Ishikawa (cell line): ENCODE measurements around the gene FBLN1.

Experiments used
- CEBPB ChIP-seq: IDR thresholded peaks from 2 replicates; pipeline ENCODE4 v1.6.1; 2012
- CREB1 ChIP-seq: IDR thresholded peaks from 2 replicates; pipeline ENCODE4 v1.6.1; 2012; ENCODE audit warnings: low read depth
- EGR1 ChIP-seq: IDR thresholded peaks from 2 replicates; pipeline ENCODE4 v1.6.1; 2012
- EP300 ChIP-seq: IDR thresholded peaks from 2 replicates; pipeline ENCODE4 v1.6.1; 2012; ENCODE audit warnings: borderline replicate concordance
- FOXM1 ChIP-seq: IDR thresholded peaks from 2 replicates; pipeline ENCODE4 v1.6.1; 2012; ENCODE audit warnings: low read depth, borderline replicate concordance
- NFIC ChIP-seq: IDR thresholded peaks from 2 replicates; pipeline ENCODE4 v1.6.1; 2012
- RAD21 ChIP-seq: IDR thresholded peaks from 2 replicates; pipeline ENCODE4 v1.6.1; 2012; ENCODE audit warnings: low read depth
- TAF1 ChIP-seq: IDR thresholded peaks from 2 replicates; pipeline ENCODE4 v1.6.1; 2012; ENCODE audit warnings: low read depth, mild to moderate bottlenecking
- TEAD4 ChIP-seq: IDR thresholded peaks from 2 replicates; pipeline ENCODE4 v1.6.1; 2012
- YY1 ChIP-seq: IDR thresholded peaks from 2 replicates; pipeline ENCODE4 v1.6.1; 2012; ENCODE audit warnings: low read depth
- ZBTB7A ChIP-seq: IDR thresholded peaks from 2 replicates; pipeline ENCODE4 v1.6.1; 2012; ENCODE audit warnings: low read depth
- TF ChIP-seq, protein P1 (sequence below): IDR thresholded peaks from 2 replicates; pipeline ENCODE4 v1.6.1; 2012
- TF ChIP-seq, protein P2 (sequence below): IDR thresholded peaks from 2 replicates; pipeline ENCODE4 v1.6.1; 2012; ENCODE audit warnings: low read depth, mild to moderate bottlenecking
- TF ChIP-seq, protein P3 (sequence below): IDR thresholded peaks from 2 replicates; pipeline ENCODE4 v1.6.1; 2012

DNA sequence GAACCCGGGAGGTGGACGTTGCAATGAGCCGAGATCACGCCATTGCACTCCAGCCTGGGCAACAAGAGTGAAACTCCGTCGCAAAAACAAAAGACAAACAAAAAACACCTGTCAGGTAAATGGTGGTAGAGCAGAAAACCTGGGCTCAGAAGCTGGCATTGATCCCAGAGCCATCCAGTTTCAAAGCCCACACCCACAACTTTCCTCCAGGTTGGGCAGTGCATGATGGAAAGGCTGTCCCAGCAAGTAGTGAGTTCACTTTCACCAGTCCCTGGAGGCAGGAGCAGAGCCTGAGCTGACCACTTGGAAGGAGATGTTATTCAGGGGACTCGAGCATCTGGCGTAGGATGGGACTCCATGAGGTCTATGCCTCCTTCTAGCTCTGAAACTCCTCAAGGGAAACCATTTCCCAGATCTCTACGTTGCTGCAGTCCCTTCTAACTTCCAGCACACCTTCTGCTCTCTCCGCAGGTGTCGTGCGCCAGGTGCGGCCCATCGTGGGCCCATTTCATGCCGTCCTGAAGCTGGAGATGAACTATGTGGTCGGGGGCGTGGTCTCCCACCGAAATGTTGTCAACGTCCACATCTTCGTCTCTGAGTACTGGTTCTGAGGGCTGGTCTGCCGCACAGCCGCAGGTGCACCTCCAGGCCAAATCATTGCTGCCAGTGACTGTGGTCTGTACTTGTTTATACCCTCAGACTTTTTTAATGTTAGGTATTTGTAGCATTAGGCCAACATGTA, 97.3 kb downstream of the FBLN1 start:
- no peak for TF ChIP-seq ZBTB7A
- no peak for TF ChIP-seq CREB1
- no peak for TF ChIP-seq EP300
- no peak for TF ChIP-seq TEAD4
- TF ChIP-seq RAD21, result no peak
- TF ChIP-seq, protein P1, sequence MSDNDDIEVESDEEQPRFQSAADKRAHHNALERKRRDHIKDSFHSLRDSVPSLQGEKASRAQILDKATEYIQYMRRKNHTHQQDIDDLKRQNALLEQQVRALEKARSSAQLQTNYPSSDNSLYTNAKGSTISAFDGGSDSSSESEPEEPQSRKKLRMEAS, result no peak
- no peak for TF ChIP-seq EGR1
- TF ChIP-seq TAF1, result no peak
- TF ChIP-seq FOXM1, result no peak
- TF ChIP-seq, protein P2, sequence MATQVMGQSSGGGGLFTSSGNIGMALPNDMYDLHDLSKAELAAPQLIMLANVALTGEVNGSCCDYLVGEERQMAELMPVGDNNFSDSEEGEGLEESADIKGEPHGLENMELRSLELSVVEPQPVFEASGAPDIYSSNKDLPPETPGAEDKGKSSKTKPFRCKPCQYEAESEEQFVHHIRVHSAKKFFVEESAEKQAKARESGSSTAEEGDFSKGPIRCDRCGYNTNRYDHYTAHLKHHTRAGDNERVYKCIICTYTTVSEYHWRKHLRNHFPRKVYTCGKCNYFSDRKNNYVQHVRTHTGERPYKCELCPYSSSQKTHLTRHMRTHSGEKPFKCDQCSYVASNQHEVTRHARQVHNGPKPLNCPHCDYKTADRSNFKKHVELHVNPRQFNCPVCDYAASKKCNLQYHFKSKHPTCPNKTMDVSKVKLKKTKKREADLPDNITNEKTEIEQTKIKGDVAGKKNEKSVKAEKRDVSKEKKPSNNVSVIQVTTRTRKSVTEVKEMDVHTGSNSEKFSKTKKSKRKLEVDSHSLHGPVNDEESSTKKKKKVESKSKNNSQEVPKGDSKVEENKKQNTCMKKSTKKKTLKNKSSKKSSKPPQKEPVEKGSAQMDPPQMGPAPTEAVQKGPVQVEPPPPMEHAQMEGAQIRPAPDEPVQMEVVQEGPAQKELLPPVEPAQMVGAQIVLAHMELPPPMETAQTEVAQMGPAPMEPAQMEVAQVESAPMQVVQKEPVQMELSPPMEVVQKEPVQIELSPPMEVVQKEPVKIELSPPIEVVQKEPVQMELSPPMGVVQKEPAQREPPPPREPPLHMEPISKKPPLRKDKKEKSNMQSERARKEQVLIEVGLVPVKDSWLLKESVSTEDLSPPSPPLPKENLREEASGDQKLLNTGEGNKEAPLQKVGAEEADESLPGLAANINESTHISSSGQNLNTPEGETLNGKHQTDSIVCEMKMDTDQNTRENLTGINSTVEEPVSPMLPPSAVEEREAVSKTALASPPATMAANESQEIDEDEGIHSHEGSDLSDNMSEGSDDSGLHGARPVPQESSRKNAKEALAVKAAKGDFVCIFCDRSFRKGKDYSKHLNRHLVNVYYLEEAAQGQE, result no peak
- TF ChIP-seq, protein P3, sequence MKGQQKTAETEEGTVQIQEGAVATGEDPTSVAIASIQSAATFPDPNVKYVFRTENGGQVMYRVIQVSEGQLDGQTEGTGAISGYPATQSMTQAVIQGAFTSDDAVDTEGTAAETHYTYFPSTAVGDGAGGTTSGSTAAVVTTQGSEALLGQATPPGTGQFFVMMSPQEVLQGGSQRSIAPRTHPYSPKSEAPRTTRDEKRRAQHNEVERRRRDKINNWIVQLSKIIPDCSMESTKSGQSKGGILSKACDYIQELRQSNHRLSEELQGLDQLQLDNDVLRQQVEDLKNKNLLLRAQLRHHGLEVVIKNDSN, result no peak
- no peak for TF ChIP-seq YY1
- TF ChIP-seq NFIC, result no peak
- TF ChIP-seq CEBPB, result no peak
